HepG2 (cell line): ENCODE measurements around the gene GPR158.

Experiments
- CBX5 ChIP-seq: sonication (generic); formaldehyde crosslinking; IDR thresholded peaks from 2 replicates; pipeline ENCODE4 v1.4.0; 2020; ENCODE audit warnings: missing genetic modification reagents, borderline replicate concordance
- CEBPZ ChIP-seq: IDR thresholded peaks from 2 replicates; pipeline ENCODE4 v1.6.1; 2012; ENCODE audit warnings: low read length, improper control_type of control experiment
- CTCF ChIP-seq: sonication (generic); formaldehyde crosslinking; IDR thresholded peaks from 2 replicates; pipeline ENCODE4 v1.5.0; 2020; ENCODE audit warnings: mild to moderate bottlenecking, missing genetic modification reagents, moderate library complexity
- EZH2 ChIP-seq: conservative IDR thresholded peaks from 2 replicates; pipeline ENCODE4 v1.6.1; 2012; ENCODE audit warnings: mild to moderate bottlenecking, low read depth, low read length, moderate library complexity
- FOXC1 ChIP-seq: sonication (generic); formaldehyde crosslinking; IDR thresholded peaks from 2 replicates; pipeline ENCODE4 v1.8.0; 2022; ENCODE audit warnings: mild to moderate bottlenecking, missing genetic modification reagents, borderline replicate concordance
- HCFC1 ChIP-seq: fragments of 150-350 bp; IDR thresholded peaks from 2 replicates; pipeline ENCODE4 v1.6.1; 2014; ENCODE audit warnings: low read depth, low read length
- MXI1 ChIP-seq: IDR thresholded peaks from 3 replicates; pipeline ENCODE4 v1.6.1; 2012; ENCODE audit warnings: low read depth, low read length, inconsistent platforms, borderline replicate concordance
- MYC ChIP-seq: sonication (generic); formaldehyde crosslinking; IDR thresholded peaks from 2 replicates; pipeline ENCODE4 v1.9.0; 2021; ENCODE audit warnings: missing genetic modification reagents, borderline replicate concordance
- POLR2A ChIP-seq, 2 experiments: IDR thresholded peaks; 2 replicates each; pipeline ENCODE4 v1.6.1; 2011; ENCODE audit warnings: low read depth in 2 of 2, low read length in 2 of 2, mild to moderate bottlenecking in 1 of 2, moderate library complexity in 1 of 2; ENCODE audit not compliant: insufficient read depth in 1 of 2
- SKIL ChIP-seq: sonication (generic); formaldehyde crosslinking; IDR thresholded peaks from 2 replicates; pipeline ENCODE4 v1.8.0; 2022; ENCODE audit warnings: missing genetic modification reagents, mild to moderate bottlenecking, moderate library complexity, borderline replicate concordance
- STAT6 ChIP-seq: sonication (generic); formaldehyde crosslinking; IDR thresholded peaks from 2 replicates; pipeline ENCODE4 v1.4.0; 2020; ENCODE audit warnings: missing genetic modification reagents, mild to moderate bottlenecking, borderline replicate concordance
- TBX3 ChIP-seq: fragments of 450-650 bp; IDR thresholded peaks from 2 replicates; pipeline ENCODE4 v1.6.1; 2017; ENCODE audit warnings: antibody characterized with exemption, mild to moderate bottlenecking, inconsistent platforms, borderline replicate concordance
- USF2 ChIP-seq, 2 experiments: sonication (generic) in 1 of 2; formaldehyde crosslinking in 1 of 2; IDR thresholded peaks; 2 replicates each; pipeline versions ENCODE4 v1.5.1 to v1.6.1; 2011 to 2020; ENCODE audit warnings: borderline replicate concordance in 1 of 2, low read depth in 1 of 2, low read length in 1 of 2, mild to moderate bottlenecking in 1 of 2, missing genetic modification reagents in 1 of 2, moderate library complexity in 1 of 2
- ZBTB10 ChIP-seq: sonication (generic); formaldehyde crosslinking; IDR thresholded peaks from 2 replicates; pipeline ENCODE4 v1.4.0; 2020; ENCODE audit warnings: missing genetic modification reagents, borderline replicate concordance

- TF ChIP-seq CEBPZ (no peak), POLR2A (IDR thresholded peaks at IDR 0.05; ENCODE audit: insufficient read depth in 1 of 2, low read depth in 2 of 2, low read length in 2 of 2) (no peak), FOXC1 (CRISPR knock-in tag) (no peak), MYC (CRISPR knock-in tag) (no peak), TBX3 (no peak), CBX5 (CRISPR knock-in tag) (no peak), HCFC1 (no peak), EZH2 (no peak), MXI1 (no peak), CTCF (CRISPR knock-in tag) (no peak), ZBTB10 (no peak), USF2 (IDR thresholded peaks at IDR 0.05; ENCODE audit: low read depth, low read length) (no peak), USF2 (CRISPR knock-in tag; IDR thresholded peaks at IDR 0.05; ENCODE audit: borderline replicate concordance) (no peak), SKIL (CRISPR knock-in tag) (no peak), STAT6 (CRISPR knock-in tag) (no peak)
Observed at GRCh38 chr10:25564351-25564750, 389.6 kb downstream of the GPR158 start.
